GM23338 (cell line): Measurements from ENCODE around the gene DYNC1LI2. TPM values are rescaled to one million over a fixed set of nuclear protein-coding genes. Genes with fewer than 3 reads are reported as not detected.

Source experiments
- ATAC-seq: fragments of 200-7000 bp; cut with Tn5 transposase; 3 replicates; pipeline ENCODE4 v1.9.1; 2020
- DNase-seq: peaks from one replicate; pipeline ENCODE4 v3.0.0-alpha.2; 2015; ENCODE audit warnings: low spot score
- H2AFZ ChIP-seq: fragments of 200-600 bp; sonication (generic); 2 replicates; pipeline ENCODE4 v1.8.0; 2016; ENCODE audit warnings: antibody characterized with exemption, mild to moderate bottlenecking, moderate library complexity
- H3F3A ChIP-seq: fragments of 200-600 bp; sonication (generic); replicated peaks from 2 replicates; pipeline ENCODE4 v1.8.0; 2017; ENCODE audit warnings: antibody characterized with exemption, mixed run types, low read depth
- H3K27ac ChIP-seq: fragments of 200-600 bp; sonication (generic); 2 replicates; pipeline ENCODE4 v1.6.1; 2016; ENCODE audit warnings: low read depth
- H3K27me3 ChIP-seq: fragments of 200-600 bp; sonication (generic); 2 replicates; pipeline ENCODE4 v1.8.0; 2016; ENCODE audit warnings: mild to moderate bottlenecking, mixed run types, moderate library complexity; ENCODE audit not compliant: insufficient read depth
- H3K36me3 ChIP-seq: fragments of 200-600 bp; sonication (generic); 2 replicates; pipeline ENCODE4 v1.8.0; 2016; ENCODE audit warnings: mild to moderate bottlenecking; ENCODE audit not compliant: insufficient read depth
- H3K4me1 ChIP-seq: fragments of 200-600 bp; sonication (generic); 2 replicates; pipeline ENCODE4 v1.8.0; 2016; ENCODE audit warnings: mild to moderate bottlenecking, moderate library complexity; ENCODE audit not compliant: insufficient read depth
- H3K4me2 ChIP-seq: fragments of 200-600 bp; sonication (generic); 2 replicates; pipeline ENCODE4 v1.7.1; 2017; ENCODE audit warnings: mixed run types
- H3K4me3 ChIP-seq: fragments of 200-600 bp; sonication (generic); 2 replicates; pipeline ENCODE4 v1.6.1; 2016; ENCODE audit warnings: mixed run types
- H3K79me2 ChIP-seq: fragments of 200-600 bp; sonication (generic); replicated peaks from 2 replicates; pipeline ENCODE4 v1.8.0; 2017; ENCODE audit warnings: mild to moderate bottlenecking; ENCODE audit not compliant: insufficient read depth
- H3K9me2 ChIP-seq: fragments of 200-600 bp; sonication (generic); 2 replicates; pipeline ENCODE4 v1.8.0; 2017; ENCODE audit not compliant: insufficient read depth
- H4K20me1 ChIP-seq: fragments of 200-600 bp; sonication (generic); replicated peaks from 2 replicates; pipeline ENCODE4 v1.8.0; 2017; ENCODE audit warnings: mild to moderate bottlenecking; ENCODE audit not compliant: insufficient read depth
- H3K27ac Mint-ChIP-seq: 2 replicates; pipeline ENCODE4 v1.8.0; 2020; ENCODE audit warnings: inconsistent platforms, mild to moderate bottlenecking, moderate library complexity, mixed read lengths
- H3K27me3 Mint-ChIP-seq: 3 replicates; pipeline ENCODE4 v1.8.0; 2022; ENCODE audit warnings: low read depth, mild to moderate bottlenecking, moderate library complexity, mixed read lengths, inconsistent platforms; ENCODE audit not compliant: insufficient read depth, poor library complexity
- H3K36me3 Mint-ChIP-seq: 3 replicates; pipeline ENCODE4 v1.8.0; 2021; ENCODE audit warnings: low read depth, mild to moderate bottlenecking, inconsistent platforms, moderate library complexity, mixed read lengths
- H3K4me1 Mint-ChIP-seq: 3 replicates; pipeline ENCODE4 v1.8.0; 2020; ENCODE audit warnings: mild to moderate bottlenecking, inconsistent platforms, mixed read lengths
- H3K4me3 Mint-ChIP-seq: 3 replicates; pipeline ENCODE4 v1.8.0; 2021; ENCODE audit warnings: moderate library complexity, mild to moderate bottlenecking, inconsistent platforms, mixed read lengths
- H3K9me3 Mint-ChIP-seq: 3 replicates; pipeline ENCODE4 v1.8.0; 2020; ENCODE audit warnings: moderate library complexity, mild to moderate bottlenecking, inconsistent platforms, mixed read lengths
- CTCF ChIP-seq, 2 experiments: fragments of 200-600 bp in 1 of 2; sonication (generic) in 1 of 2; conservative IDR thresholded peaks; 2 replicates each; pipeline versions ENCODE4 v1.5.1 to v1.6.1; 2016 to 2017; ENCODE audit warnings: antibody characterized with exemption in 2 of 2, low read depth in 2 of 2, mild to moderate bottlenecking in 2 of 2, moderate library complexity in 1 of 2
- NANOG ChIP-seq: IDR thresholded peaks from 2 replicates; pipeline ENCODE4 v1.6.1; 2016; ENCODE audit warnings: antibody characterized with exemption, borderline replicate concordance
- ZNF114 ChIP-seq: fragments of 250-450 bp; sonication (Bioruptor Pico); IDR thresholded peaks from 2 replicates; pipeline ENCODE4 v1.5.0; 2020; ENCODE audit warnings: mild to moderate bottlenecking, moderate library complexity
- ZNF331 ChIP-seq: fragments of 250-450 bp; sonication (Bioruptor Pico); IDR thresholded peaks from 2 replicates; pipeline ENCODE4 v1.5.0; 2020; ENCODE audit warnings: low read depth, mild to moderate bottlenecking, moderate library complexity
- polyA plus RNA-seq: library from polyadenylated mRNA; unstranded; fragments of >200 nt; fragmentation: Nextera tagmentation; extraction: Ambion mirVana; gene quantifications from 2 replicates; pipeline ENCODE4 v1.2.1, GENCODE V29; 2016
- total RNA-seq: library from RNA; depleted of rRNA; stranded (reverse); fragments of >200 nt; shearing (Covaris generic); gene quantifications from 2 replicates; pipeline ENCODE4 v1.2.3, GENCODE V29; 2014
- TF ChIP-seq, protein P1 (sequence below): IDR thresholded peaks from one replicate; pipeline ENCODE4 v1.6.1; 2018; ENCODE audit warnings: antibody characterized with exemption; ENCODE audit not compliant: unreplicated experiment

DYNC1LI2 gene
- total and polyA plus RNA-seq, 2 experiments from 2014 or later = 73.9 to 85.9 TPM

DNA sequence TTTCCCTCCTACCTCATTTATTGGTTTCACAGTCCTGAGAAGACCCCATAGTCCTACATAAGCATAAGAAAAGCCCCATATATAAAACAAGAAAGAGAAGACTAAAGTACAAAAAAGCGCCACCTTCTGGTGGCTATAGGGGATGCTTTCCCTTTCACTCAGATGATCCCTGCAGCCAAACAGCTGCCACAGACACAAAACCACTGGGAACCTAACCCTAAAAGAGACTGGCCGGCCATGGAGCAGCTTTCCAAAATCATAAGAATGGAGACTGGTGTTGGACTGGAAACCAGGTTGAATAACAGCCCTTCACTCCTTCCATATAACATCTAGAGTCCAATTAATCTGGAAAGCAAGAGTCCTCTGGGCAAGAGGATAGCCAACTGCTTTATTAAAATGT lies 11.4 kb downstream of the DYNC1LI2 start:
- DNase-seq = peak; percentile 75
- Histone ChIP-seq H4K20me1 (peaks cover 56% of the 10 kb centered on the region), H3K36me3 (peaks cover 57% of the 10 kb centered on the region)

DNA sequence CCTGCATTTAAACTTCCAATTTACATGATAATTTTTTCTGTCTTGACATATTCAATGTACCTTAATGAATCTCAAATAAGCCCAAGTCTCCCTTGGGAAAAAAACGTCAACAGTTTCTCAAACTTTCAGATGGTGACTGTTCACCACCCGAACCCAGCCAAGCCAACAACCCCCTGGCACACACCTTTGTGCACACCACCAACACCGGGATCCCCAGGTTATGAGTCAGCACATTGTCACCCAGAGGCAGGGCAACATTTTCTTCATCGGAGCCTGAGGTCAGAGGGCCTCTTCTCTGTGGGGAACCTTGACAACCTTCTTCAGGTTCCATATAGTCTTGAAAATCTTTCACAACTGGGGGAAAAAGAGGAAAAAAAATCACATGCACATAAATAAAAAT lies 15.5 kb downstream of the DYNC1LI2 start:
- Histone ChIP-seq H3K4me2 (no peak overlapping the region), H3K9me2 (no peaks in the 10 kb centered on the region), H3K27me3 (no peaks in the 10 kb centered on the region), H3K36me3 (peaks cover 71% of the 10 kb centered on the region), H3K79me2 (peaks cover 49% of the 10 kb centered on the region), H3K4me3 (no peak overlapping the region), H4K20me1 (peaks cover 58% of the 10 kb centered on the region), H2AFZ (no peak overlapping the region), H3K27ac (peak overlapping the region; percentile 84), H3K4me1 (peaks cover 13% of the 10 kb centered on the region; the same call in 1 of the 2 replicates), H3F3A (peaks cover 13% of the 10 kb centered on the region; the same call in 1 of the 2 replicates)
- DNase-seq (no peak), ATAC-seq (no peak)
- no peak overlapping the region for H3K4me3 Mint-ChIP-seq
- no peaks in the 10 kb centered on the region; the same call in 2 of the 3 replicates for H3K9me3 Mint-ChIP-seq
- H3K27ac Mint-ChIP-seq = peak overlapping the region; percentile 87
- H3K36me3 Mint-ChIP-seq = peaks cover 86% of the 10 kb centered on the region
- H3K27me3 Mint-ChIP-seq = peaks cover 2% of the 10 kb centered on the region
- H3K4me1 Mint-ChIP-seq = peaks cover 20% of the 10 kb centered on the region
- TF ChIP-seq, protein P1, sequence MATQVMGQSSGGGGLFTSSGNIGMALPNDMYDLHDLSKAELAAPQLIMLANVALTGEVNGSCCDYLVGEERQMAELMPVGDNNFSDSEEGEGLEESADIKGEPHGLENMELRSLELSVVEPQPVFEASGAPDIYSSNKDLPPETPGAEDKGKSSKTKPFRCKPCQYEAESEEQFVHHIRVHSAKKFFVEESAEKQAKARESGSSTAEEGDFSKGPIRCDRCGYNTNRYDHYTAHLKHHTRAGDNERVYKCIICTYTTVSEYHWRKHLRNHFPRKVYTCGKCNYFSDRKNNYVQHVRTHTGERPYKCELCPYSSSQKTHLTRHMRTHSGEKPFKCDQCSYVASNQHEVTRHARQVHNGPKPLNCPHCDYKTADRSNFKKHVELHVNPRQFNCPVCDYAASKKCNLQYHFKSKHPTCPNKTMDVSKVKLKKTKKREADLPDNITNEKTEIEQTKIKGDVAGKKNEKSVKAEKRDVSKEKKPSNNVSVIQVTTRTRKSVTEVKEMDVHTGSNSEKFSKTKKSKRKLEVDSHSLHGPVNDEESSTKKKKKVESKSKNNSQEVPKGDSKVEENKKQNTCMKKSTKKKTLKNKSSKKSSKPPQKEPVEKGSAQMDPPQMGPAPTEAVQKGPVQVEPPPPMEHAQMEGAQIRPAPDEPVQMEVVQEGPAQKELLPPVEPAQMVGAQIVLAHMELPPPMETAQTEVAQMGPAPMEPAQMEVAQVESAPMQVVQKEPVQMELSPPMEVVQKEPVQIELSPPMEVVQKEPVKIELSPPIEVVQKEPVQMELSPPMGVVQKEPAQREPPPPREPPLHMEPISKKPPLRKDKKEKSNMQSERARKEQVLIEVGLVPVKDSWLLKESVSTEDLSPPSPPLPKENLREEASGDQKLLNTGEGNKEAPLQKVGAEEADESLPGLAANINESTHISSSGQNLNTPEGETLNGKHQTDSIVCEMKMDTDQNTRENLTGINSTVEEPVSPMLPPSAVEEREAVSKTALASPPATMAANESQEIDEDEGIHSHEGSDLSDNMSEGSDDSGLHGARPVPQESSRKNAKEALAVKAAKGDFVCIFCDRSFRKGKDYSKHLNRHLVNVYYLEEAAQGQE = no peak
- no peak for TF ChIP-seq CTCF (conservative IDR thresholded peaks at IDR 0.05; ENCODE audit: low read depth in 2 of 2)

More for the DNA sequence above, 11.4 kb downstream of the DYNC1LI2 start:
- Histone ChIP-seq H3F3A (peaks cover 14% of the 10 kb centered on the region; the same call in 1 of the 2 replicates), H3K27ac (peak overlapping the region; percentile 46; the same call in 1 of the 2 replicates), H3K79me2 (peaks cover 80% of the 10 kb centered on the region), H2AFZ (no peak overlapping the region), H3K4me2 (no peak overlapping the region), H3K4me1 (peaks cover 13% of the 10 kb centered on the region), H3K27me3 (no peaks in the 10 kb centered on the region), H3K9me2 (no peaks in the 10 kb centered on the region), H3K4me3 (no peak overlapping the region)
- Mint-ChIP-seq H3K36me3 (peaks cover 78% of the 10 kb centered on the region), H3K4me3 (no peak overlapping the region; the same call in 2 of the 3 replicates), H3K27ac (peak overlapping the region; percentile 89), H3K27me3 (peaks cover 2% of the 10 kb centered on the region), H3K9me3 (no peaks in the 10 kb centered on the region), H3K4me1 (peaks cover 21% of the 10 kb centered on the region)
- ATAC-seq = peak; percentile 89
- TF ChIP-seq ZNF114 = no peak
- TF ChIP-seq ZNF331 (CRISPR knock-in tag) = no peak
- TF ChIP-seq, protein P1 = no peak
- no peak for TF ChIP-seq NANOG
- peak; percentile 61 to 90 for TF ChIP-seq CTCF (conservative IDR thresholded peaks at IDR 0.05; ENCODE audit: low read depth in 2 of 2)
